ENCODE results near the gene COBLL1.
"Not testable (repeated sequence)": the region's sequence is repeated elsewhere in the genome, so short reads cannot be mapped to it uniquely, and the experiment has no call there.

COBLL1 gene, protein sequence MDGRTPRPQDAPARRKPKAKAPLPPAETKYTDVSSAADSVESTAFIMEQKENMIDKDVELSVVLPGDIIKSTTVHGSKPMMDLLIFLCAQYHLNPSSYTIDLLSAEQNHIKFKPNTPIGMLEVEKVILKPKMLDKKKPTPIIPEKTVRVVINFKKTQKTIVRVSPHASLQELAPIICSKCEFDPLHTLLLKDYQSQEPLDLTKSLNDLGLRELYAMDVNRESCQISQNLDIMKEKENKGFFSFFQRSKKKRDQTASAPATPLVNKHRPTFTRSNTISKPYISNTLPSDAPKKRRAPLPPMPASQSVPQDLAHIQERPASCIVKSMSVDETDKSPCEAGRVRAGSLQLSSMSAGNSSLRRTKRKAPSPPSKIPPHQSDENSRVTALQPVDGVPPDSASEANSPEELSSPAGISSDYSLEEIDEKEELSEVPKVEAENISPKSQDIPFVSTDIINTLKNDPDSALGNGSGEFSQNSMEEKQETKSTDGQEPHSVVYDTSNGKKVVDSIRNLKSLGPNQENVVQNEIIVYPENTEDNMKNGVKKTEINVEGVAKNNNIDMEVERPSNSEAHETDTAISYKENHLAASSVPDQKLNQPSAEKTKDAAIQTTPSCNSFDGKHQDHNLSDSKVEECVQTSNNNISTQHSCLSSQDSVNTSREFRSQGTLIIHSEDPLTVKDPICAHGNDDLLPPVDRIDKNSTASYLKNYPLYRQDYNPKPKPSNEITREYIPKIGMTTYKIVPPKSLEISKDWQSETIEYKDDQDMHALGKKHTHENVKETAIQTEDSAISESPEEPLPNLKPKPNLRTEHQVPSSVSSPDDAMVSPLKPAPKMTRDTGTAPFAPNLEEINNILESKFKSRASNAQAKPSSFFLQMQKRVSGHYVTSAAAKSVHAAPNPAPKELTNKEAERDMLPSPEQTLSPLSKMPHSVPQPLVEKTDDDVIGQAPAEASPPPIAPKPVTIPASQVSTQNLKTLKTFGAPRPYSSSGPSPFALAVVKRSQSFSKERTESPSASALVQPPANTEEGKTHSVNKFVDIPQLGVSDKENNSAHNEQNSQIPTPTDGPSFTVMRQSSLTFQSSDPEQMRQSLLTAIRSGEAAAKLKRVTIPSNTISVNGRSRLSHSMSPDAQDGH

DNA sequence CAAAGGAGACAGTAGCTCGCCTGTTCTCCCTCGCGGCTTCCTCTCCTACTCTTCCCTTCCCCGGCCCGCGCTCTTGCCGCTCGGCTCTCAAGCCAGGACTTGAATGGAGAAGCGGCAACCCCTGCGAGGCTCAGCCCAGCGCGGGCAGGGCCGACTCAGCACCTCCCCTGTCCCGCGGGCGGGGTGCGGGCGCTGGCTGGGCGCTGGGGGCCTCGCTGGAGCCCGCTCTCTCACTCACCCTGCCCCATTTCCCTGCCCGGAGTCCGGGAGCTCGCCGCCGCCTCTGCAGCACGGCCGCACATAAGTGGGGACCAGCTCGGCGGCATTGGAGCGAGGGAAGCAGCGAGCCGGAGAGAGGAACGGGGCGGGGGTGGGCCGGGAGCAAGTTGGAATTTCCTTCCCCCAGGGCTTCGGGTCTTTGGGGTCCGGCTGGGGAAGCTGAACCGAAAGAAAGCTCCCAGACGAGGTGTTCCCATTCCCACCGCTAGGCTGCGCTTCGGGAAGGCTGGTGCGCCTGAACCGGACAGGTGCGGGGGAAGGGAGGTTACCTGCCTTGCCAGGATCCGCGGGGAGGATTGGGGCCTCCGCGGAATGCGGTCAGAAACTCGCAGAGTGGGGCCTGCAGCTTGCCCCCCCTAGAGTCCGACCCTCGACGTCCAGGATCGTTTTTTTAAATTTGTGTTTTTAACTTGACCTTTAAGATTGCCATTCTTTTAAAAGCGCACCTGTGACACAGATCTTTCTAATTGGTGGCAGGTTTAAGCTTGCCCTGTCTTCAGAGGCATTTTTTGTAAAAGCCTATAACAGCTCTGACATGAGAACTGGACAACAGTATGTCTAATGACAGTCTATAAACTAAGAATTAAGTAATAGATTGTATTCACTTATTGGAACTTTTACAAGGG is at the start of gene COBLL1:
Gene COBLL1, minus strand, starts transcription at position 105 of the 905 bp plus-strand sequence. CDS start 627 bp downstream, outside the sequence.
- no peak for DNase-seq (ENCODE audit: extremely low read depth in 1 of 2, low read depth in 1 of 2)

DNA sequence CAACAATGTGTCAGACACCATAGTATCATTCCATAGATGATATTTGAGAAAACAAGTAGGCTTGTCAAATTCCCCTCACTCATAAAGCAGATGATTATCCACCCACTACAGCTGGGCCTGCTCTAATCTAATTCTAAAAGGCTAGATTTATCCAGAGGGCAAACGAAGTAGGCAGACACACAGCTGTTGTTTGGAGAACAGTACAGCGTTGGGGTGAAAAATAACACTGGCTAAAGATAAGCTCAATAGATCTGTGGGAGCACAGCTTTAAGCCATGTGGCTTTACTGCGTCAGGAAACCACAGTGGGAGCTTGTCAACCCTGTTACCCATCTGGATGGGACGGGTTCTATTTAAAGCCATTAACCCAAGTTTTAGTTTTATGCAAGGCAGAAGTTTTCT is 48.9 kb upstream of the COBLL1 start:
- DNase-seq (ENCODE audit: extremely low read depth in 1 of 2, low read depth in 1 of 2), result no peak

DNA sequence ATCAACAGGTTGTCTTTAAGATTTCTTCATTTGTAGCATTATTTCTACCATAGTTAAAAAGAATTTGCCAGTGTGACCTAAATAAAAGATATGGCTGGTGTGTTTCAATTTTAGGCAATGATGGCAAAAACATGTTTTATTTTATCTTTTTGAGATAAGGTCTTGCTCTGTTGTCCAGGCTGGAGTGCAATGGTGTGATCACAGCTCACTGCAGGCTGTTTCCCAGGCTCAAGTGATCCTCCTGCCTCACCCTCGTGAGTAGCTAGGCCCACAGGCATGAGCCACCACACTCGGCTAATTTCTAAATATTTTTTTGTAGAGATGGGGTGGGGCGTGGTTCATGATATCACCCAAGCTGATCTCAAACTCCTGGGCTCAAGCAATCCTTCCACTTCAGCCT is 47.0 kb upstream of the COBLL1 start:
- DNase-seq (ENCODE audit: extremely low read depth in 1 of 2, low read depth in 1 of 2), result no peak

DNA sequence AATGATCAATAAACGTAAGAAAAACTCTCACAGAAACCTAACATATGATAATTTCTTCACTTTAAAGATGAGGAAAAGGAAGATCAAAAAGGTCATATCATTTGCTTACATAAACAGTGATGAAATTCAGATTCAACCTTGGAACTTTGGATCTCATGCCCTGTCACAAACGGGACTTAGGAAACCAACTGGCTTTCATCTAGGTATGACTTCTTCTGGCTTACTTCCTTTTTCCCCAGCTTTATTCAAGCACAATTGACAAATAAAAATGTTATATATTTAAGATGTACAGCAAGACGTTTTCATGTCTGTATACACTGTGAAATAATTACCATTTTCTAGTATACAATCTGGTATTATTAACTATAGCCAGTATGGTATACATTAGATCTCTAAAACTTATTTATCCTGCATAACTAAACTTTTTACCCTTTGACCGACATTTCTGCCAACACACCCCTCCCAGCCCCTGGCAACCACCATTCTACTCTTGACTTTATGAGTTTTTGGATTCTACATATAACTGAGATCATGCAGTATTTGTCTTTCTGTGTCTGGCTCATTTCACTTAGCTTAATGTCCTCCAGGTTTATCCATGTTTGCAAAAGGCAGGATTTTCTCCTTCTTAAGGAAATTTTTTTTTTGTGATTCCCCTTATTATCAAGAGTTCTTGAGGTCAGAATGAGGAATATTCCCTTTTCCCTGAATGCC is 46.0 kb upstream of the COBLL1 start:
- DNase-seq (ENCODE audit: extremely low read depth in 1 of 2, low read depth in 1 of 2), result no peak

DNA sequence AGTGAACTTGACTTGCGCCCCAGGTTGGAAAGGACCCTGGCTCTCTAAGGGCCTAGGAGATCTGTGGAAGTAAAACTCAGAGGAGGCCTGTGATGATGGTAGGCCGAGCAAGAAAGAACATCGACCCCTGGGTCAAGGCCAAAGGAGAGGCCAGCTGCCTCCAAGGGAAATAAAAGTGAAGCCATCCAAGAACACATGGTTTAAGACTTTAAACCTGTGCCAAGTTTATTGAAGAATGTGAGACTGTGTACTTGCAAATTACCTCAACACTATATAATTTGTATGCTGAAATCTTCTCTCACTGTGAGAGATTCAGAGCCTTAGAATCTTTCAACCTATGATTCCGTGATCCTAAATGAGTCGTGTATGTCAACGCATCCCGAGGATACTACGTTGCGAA is 40.7 kb upstream of the COBLL1 start:
- no peak for DNase-seq (ENCODE audit: extremely low read depth in 1 of 2, low read depth in 1 of 2)

DNA sequence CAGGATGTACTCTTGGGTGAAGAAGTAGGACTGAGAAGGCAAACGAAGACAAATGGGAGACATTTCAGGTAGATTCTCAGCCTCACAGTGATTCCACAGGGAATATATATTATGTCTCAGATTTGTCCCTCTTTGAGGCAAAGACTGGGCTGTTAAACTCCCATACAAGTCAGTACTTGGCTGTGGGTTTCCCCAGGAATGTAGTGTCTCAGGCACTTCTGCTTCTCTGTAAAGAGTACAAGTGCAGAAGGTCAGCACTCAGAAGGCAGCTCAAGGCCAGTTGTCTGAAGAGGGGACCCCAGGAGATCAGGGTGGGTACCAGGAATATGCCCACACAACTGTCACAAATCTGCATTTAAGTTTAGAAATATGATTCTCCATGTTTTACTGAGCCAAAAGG is 39.9 kb upstream of the COBLL1 start:
- no peak for DNase-seq (ENCODE audit: extremely low read depth in 1 of 2, low read depth in 1 of 2)

DNA sequence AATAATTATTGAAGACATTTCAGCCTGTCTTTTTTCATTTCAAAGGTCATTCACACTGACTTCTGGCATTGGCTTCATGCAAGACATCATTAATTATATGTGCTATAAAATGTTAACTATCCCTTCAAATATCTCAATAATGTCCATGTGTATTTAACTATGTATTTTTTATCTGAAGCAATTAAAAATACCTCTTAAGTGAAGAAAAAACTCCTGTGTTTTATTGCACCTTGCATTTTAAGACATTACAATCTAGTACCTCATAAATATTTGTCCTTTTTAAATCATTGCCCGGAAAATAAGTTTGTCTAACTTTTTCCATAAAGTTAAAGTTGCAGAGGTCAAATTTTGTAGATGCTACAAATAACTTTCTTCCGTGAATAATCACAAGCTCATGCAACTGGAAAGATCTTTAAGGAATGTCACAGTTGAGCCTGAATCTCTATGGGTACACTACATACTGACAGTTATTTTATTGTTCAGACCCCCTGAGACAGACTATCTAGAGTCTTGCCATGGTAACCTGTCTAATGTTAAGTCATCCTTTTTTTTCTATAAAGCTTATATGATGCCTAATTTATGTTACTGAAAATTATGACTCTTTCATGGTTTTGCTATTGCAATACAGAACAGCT is 38.4 kb upstream of the COBLL1 start:
- no peak for DNase-seq (ENCODE audit: extremely low read depth in 1 of 2, low read depth in 1 of 2)

DNA sequence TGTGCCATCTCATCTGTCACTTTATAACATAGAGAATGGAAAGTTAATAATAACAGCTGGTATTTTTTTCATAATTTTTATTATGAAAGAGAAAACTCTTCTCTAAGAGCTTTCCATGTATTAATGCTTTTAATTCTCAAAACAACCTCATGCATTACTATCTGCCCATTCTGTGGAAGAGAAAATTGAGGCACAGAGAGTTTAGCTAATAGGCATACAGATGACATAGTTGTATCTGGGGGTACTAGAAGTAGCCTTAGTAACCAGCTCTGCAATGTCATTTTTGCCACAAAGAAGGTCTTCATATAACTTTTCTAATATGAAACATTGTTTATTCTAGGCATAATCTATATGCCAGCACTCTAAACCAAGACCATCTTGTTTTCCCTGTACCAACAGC is 36.3 kb upstream of the COBLL1 start:
- DNase-seq (ENCODE audit: extremely low read depth in 1 of 2, low read depth in 1 of 2), result no peak

DNA sequence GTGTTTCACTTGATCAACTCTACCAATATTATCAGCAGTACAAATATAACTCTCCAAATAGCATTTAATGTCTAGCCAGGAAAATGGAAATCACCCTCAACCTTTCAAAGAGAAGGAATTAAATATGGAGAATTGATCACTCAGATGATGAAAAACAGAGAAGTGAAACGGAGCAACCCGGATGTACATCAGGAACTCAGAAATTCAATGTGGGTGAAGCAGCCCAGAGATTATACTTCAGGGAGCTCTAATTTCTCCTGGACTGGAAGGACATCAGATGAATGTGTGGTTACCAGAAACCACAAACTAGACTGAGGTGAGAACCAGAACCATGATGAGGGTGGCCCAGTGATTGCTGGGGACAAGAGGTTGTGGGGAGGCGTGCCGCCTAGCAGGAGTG is 35.5 kb upstream of the COBLL1 start:
- no peak for DNase-seq (ENCODE audit: extremely low read depth in 1 of 2, low read depth in 1 of 2)

DNA sequence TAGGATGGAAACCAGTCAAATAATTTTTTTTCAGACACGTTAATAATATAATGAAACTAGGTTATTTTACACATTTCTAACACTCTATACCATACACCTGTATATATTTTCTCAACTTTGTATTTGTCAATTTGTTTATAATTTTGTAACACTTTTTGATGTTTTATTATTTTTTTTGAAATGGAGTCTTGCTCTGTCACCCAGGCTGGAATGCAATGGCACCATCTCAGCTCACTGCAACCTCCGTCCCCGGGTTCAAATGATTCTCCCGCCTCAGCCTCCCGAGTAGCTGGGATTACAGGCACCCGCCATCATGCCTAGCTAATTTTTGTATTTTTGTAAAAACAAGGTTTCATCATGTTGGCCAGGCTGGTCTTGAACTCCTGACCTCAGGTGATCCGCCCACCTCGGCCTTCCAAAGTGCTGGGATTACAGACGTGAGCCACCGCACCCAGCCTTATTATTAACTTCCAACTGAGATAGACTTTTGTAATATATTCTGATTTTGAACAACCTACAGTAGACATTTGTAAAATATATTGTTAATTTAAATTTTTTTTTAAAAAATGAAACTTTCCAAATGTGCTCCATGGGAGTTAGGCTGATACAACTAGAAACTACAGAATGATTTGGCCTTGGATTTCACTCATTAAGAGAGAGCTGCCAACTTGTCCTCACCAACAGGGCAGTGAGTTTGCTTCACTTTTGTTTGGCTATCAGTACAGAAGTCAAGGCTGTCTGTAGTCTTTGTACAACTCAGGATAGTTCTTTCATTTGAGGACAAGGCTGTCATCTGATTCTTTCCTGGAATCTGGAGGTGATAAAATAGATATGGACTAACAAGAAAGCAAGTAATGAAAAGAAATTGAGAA is 33.9 kb upstream of the COBLL1 start:
- no peak for DNase-seq (ENCODE audit: extremely low read depth in 1 of 2, low read depth in 1 of 2)

DNA sequence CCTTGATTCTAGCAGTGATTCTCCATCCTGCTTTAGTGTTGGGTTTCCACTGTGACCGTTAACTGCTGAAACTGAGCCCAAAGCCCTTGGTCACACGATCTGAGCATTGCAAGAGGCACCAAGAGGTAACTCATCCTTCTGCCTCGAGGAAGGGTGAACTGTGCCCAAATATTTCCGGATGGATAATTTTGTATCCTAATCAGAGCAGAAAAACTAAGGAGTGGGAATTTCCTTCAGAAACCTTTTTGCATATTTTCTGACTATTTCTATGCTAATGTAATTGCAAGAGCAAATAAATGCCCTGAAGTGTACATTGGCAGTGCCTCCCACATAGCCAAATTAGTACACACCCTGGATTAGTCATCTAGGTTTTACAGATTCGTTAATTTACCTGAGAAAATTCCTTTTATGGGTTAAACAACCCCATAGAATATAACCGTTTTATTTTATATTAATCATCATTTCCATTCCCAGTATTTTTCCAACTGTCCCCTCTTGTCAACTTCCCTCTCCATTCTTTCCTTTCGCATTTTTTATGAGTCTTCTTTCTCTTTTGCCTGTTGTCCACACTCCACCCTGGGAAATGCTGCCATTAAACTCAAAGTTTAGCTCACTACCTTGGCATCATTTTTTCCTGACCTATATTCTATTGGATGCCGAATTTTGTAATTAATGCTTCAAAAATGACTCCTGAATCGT is 31.7 kb upstream of the COBLL1 start:
- no peak for DNase-seq (ENCODE audit: extremely low read depth in 1 of 2, low read depth in 1 of 2)

DNA sequence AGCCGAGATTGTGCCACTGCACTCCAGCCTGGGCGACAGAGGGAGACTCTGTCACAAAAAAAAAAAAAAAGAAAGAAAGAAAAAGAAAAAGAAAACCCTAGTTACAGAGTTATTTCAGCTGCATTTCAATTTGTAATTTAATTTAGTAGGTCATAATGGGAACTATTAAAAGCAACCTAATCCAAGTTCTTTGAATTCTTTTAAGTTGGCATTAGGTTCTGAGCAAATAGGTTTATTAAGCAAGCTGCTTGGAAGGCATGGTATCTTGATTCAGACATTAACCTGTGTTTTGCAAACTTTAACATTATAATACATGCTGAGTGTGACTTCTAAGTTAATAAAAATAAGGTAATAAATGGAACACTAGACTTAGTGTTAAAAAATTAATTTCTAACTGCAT is 29.8 kb upstream of the COBLL1 start:
- no peak for DNase-seq (ENCODE audit: extremely low read depth in 1 of 2, low read depth in 1 of 2)

DNA sequence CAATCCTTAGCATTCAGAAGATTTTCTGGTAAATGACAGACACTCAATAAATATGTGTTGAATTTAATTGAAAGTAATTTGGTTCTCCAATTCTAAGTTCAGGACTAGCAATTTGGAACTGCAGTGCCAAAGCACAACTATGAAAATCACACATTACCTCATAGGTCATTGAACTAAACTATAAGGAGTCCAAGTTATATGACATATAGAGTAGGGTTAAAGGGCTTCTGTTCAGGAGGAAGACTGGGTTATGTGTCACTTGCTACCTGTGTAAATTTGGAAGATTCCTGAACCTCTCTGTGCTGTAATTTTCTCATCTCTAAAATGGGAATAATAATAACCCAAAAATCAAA is 27.8 kb upstream of the COBLL1 start:
- DNase-seq (ENCODE audit: extremely low read depth in 1 of 2, low read depth in 1 of 2), result no peak

DNA sequence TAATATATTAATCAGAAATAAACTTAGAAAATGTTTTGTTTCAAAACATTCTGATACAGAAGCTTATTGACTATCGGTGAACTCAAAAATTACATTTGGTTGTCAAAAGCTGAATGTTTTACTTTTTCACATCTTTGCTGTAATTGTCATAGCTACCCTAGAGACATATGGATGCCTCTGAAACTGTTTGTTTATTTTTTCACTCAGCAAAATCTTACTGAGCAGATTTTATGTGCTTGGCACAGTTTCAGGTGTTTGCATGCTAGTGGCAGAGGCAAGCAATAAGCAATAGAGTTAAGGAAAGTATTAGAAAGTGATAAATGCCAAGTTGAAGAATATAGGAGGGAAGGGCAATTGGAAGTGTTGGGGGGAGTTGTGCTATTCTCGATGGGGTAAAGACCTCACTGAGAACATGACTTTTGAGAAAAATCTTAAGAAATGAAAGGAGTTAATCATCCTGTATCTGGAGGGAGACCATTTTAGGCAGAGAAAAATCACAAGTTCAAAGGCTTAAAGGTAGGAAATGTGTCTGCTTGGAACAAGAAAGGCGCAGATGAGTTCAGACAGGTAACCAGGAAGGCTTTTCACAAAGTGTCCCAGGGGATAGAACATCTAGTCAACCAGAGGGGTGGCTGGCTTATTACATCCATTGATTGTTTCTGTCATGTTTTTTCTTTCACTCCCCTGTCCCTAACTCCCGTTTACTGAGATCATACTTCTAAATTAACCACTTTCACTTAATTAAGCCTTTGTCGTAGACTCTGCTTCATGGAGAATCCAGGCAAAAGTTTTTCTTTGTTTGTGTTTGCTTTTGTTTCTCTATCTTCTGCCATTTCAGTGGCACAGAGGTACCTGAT is 27.2 kb upstream of the COBLL1 start:
- no peak for DNase-seq (ENCODE audit: extremely low read depth in 1 of 2, low read depth in 1 of 2)

DNA sequence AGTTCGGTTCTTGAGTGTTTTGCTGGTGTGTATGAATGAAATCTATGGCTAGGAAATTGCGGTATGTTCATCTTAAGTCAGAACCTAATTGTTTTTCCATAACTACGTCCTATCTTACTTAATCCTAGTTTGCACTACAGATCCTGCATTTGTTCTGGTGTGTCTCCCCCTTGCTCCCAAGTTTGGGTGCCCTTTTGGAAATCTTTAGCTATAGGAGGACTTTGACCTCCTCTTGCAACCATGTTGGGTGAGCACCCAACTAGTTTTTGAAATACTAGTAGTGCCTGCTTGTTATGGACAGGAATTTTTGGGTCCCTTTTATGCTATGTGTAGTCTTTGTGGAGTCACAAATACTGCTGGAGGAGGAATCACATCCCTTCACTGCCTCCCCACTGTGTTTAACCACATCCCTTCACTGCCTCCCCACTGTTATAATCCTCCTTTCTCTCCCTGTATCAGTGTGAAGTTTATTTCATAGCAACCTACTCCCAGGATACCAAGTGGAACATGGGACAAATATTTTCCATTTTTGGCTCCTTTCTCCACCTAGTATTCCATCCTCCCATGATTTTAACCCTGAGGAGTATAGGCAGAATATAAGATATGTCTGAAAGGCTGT is 26.3 kb upstream of the COBLL1 start:
- DNase-seq (ENCODE audit: extremely low read depth in 1 of 2, low read depth in 1 of 2), result no peak

DNA sequence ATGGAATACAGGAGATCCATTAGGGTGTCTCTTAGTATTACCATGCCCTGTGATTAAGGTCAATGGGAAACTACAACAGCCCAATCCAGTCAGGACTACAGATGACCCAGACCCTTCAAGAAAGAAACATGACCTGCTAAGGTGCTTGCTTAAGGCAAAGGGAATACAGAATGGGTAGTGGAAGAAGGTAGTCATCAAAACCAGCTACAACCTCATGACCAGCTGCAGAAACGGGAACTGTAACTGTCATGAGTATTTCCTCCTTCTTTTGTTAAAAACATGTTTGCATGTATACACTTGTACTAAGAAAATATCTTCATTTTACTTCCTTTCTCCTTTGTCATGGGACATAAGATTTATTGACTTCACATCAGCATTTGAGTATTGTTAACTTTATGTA is 24.8 kb upstream of the COBLL1 start:
- not testable (repeated sequence) for DNase-seq (ENCODE audit: extremely low read depth in 1 of 2, low read depth in 1 of 2)

DNA sequence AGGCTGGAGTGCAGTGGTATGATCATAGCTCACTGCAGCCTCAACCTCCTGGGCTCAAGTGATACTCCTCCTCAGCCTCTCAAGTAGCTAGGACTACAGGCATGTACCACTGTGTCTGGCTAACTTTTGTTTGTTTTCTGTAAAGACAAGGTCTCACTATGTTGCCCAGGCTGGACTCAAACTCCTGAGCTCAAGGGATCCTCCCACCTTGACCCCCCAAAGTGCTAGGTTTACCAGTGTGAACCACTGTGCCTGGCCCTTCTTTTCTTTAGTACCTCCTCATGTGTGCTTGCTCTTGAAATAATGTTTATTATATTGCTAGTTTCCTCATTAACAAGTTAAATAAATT is 19.0 kb upstream of the COBLL1 start:
- no peak for DNase-seq (ENCODE audit: extremely low read depth in 1 of 2, low read depth in 1 of 2)

Data from activated CD8-positive, alpha-beta memory T cell treated with anti-CD3 and anti-CD28 coated beads for 1 hour (primary cell).